Coronary artery (tissue), 2 donors: ENCODE measurements around the gene KLK12.

Experiments
- DNase-seq: peaks from one replicate; pipeline ENCODE4 v3.0.0-alpha.2; 2017; ENCODE audit warnings: low spot score
- H3K27ac ChIP-seq, 2 donors: fragments of 200-600 bp; sonication (generic); one replicate each; pipeline ENCODE4 v1.5.1; 2016 to 2019
- H3K4me3 ChIP-seq: fragments of 200-600 bp; sonication (generic); 2 replicates; pipeline ENCODE4 v1.5.1; 2016; ENCODE audit warnings: mild to moderate bottlenecking, moderate library complexity
- CTCF ChIP-seq: fragments of 200-600 bp; sonication (generic); IDR thresholded peaks from one replicate; pipeline ENCODE4 v1.5.1; 2019; ENCODE audit warnings: antibody characterized with exemption

The KLK12 gene

GRCh38 chr19:51066393-51067186, 31.8 kb upstream of the KLK12 start:
- no peak overlapping the region for H3K4me3 ChIP-seq
- no peak for DNase-seq
- TF ChIP-seq CTCF: no peak
- H3K27ac ChIP-seq: no peak overlapping the region

- no peak overlapping the region for H3K27ac ChIP-seq
- H3K4me3 ChIP-seq: peak overlapping the region; percentile 60
- no peak for TF ChIP-seq CTCF
- DNase-seq: no peak
Measured at GRCh38 chr19:51065221-51065960, 30.6 kb upstream of the KLK12 start.

GRCh38 chr19:51064534-51065220, 29.9 kb upstream of the KLK12 start, which contains the start of gene KLK13:
KLK13 (minus strand) TSS chr19:51065092; CDS start chr19:51065067, 25 bp downstream.
- H3K4me3 ChIP-seq: peak within 1 kb of the TSS; percentile 60
- DNase-seq: no peak
- H3K27ac ChIP-seq: no peak within 1 kb of the TSS

GRCh38 chr19:51063664-51064063, 28.9 kb upstream of the KLK12 start:
- TF ChIP-seq CTCF: no peak
- DNase-seq: no peak
- H3K27ac ChIP-seq: no peak overlapping the region
- H3K4me3 ChIP-seq: no peak overlapping the region

More at GRCh38 chr19:51064534-51065220, 29.9 kb upstream of the KLK12 start, which contains the start of gene KLK13:
- no peak for TF ChIP-seq CTCF

- TF ChIP-seq CTCF: no peak
- Histone ChIP-seq H3K27ac (no peak overlapping the region), H3K4me3 (no peak overlapping the region)
- no peak for DNase-seq
Measured at GRCh38 chr19:51060973-51061372, 26.2 kb upstream of the KLK12 start.

- no peak for DNase-seq
- no peak overlapping the region for H3K4me3 ChIP-seq
- H3K27ac ChIP-seq: no peak overlapping the region
- no peak for TF ChIP-seq CTCF
Measured at GRCh38 chr19:51060336-51060735, 25.5 kb upstream of the KLK12 start.
